GM21825 (cell line): ENCODE results near the gene ZNF300.
"Not testable (repeated sequence)": the region's sequence is repeated elsewhere in the genome, so short reads cannot be mapped to it uniquely, and the experiment has no call there.

Source experiments
- ATAC-seq: cut with Tn5 transposase; IDR thresholded peaks from one replicate; pipeline ENCODE4 v1.9.1; 2021; ENCODE audit warnings: mild to moderate bottlenecking, moderate library complexity; ENCODE audit not compliant: unreplicated experiment

Gene ZNF300

DNA sequence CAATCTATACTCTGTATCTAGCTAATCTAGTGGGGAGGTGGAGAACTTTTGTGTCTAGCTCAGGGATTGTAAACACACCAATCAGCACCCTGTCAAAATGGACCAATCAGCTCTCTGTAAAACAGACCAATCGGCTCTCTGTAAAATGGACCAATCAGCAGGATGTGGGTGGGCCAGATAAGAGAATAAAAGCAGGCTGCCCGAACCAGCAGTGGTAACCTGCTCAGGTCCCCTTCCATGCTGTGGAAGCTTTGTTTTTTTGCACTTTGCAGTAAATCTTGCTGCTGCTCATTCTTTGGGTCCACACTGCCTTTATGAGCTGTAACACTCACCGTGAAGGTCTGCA is 58.5 kb downstream of the ZNF300 start, which contains the start of gene IRGM:
IRGM (plus strand) TSS at position 214 of the 346 bp plus-strand sequence. CDS start 1,603 bp downstream, outside the sequence.
- not testable (repeated sequence) for ATAC-seq

DNA sequence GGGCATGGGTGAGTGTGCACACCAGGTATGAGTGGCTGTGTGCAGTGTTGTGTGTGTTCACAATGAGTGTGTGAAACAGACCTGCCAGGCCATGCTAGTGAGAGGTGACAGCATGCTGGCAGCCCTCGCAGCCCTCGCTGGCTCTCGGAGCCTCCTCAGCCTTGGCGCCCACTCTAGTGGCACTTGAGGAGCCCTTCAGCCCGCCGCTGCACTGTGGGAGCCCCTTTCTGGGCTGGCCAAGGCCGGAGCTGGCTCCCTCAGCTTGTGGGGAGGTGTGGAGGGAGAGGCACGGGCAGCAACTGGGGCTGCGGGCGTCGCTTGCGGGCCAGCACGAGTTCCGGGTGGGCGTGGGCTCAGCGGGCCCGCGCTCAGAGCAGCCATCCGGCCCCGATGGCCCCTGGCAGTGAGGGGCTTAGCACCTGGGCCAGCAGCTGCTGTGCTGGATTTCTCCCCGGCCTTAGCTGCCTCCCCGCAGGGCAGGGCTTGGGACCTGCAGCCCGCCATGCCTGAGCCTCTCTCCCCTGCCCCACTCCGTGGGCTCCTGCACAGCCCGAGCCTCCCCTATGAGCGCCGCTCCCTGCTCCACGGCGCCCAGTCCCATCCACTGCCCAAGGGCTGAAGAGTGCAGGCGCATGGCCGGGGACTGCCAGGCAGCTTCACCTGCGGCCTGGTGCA is 59.5 kb downstream of the ZNF300 start:
- not testable (repeated sequence) for ATAC-seq
